GM21447 (cell line): ENCODE measurements around the gene TNIP1.

Experiments used
- ATAC-seq: cut with Tn5 transposase; IDR thresholded peaks from one replicate; pipeline ENCODE4 v1.9.1; 2021; ENCODE audit not compliant: unreplicated experiment

The TNIP1 gene

DNA sequence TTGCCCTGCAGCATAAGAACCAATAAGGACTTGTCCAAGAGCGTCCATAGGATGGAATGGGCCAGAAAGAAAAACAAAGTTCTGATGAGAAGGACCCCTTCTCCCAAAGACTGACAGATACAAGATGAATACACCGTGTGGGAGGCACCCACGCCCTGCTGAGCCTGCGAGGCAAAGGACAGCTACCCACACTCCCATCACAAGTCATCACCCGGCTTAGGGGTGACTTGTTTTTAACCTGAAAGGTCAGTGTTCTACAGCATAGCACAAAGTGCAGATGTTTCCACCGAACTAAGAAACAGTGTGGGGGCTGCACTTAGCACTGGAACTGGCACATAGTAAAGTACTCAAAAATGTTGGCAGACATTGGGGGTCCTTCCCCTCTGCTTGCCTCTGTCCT lies 13.9 kb downstream of the TNIP1 start:
- no peak for ATAC-seq

DNA sequence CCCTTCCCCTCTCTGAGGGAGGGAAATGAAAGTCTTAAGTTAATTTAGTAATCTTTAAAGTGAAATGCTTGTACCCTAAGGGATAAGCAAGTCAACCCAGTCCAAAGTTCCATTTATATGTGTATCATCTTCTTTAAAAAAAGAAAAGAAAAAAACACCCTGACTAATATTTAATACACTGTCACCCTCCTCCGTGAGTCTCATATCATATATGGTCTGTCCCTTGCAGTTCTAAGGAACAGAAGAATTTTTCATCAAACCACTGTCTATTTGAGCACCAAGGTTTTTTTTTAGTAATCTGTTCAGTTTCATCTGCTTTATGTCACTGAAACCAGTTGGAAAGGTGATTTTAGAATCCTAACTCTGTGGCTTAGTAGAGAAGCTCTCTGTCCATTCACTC lies 15.2 kb downstream of the TNIP1 start:
- no peak for ATAC-seq

GRCh38 chr5:151064916-151065499 lies 15.8 kb downstream of the TNIP1 start:
- no peak for ATAC-seq

- ATAC-seq = no peak
These were observed 17.5 kb downstream of the TNIP1 start for GRCh38 chr5:151063142-151063989.

DNA sequence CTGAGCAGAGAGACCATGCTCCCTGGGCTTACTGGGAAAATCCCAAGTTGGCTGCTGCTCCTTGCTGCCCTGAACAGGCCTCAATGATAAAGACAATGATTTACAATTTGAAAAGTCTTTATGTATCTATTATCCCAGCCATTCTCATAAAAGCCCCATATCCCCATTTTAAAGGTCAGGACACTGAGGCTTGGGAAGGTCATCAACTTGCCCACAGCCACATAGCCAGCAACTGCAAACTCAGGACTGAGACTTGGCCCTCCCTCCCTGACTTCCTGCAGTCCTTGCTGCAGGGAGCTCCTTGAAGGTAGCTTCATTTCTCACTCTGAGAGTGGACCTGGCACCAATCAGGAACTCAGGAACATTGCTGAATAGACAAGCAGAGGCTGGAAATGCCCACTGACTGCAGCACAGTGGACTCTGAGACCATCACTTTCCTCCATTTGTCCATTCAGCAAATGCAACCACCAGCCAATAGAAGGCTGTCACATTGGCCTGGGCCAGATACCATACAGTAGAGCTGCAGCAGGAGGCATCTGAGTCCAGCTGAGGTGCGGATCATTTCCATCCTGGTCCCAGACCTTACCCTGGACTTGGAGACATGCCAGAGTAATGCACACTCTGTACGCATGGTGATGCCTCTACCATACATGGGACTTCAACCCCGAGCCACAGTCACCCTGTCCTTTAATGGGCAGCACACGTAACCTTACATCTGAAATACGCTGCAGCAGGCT lies 18.3 kb downstream of the TNIP1 start:
- no peak for ATAC-seq

DNA sequence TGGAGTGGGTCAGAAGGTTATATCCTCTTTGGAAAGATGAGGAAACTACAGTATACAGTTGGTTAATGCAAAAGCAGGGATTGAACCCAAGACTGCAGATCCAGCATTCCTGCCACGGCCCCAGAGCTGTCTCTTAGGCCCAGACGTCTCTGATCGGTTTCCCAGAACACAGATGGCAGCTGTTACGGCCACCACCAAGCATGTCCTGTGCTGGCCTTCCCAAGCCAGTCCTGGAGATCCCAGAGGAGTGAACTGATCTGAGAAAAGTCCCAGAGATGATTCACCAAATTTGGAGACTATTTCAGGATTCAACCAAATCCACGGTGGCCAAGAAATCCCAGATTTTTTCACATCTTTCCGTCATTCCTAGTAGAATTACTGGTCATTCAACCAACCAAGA lies 20.1 kb downstream of the TNIP1 start:
- ATAC-seq = no peak

- no peak for ATAC-seq
These were observed 21.8 kb downstream of the TNIP1 start for GRCh38 chr5:151058891-151059489.

- ATAC-seq = no peak
These were observed 22.5 kb downstream of the TNIP1 start for GRCh38 chr5:151058301-151058700.

DNA sequence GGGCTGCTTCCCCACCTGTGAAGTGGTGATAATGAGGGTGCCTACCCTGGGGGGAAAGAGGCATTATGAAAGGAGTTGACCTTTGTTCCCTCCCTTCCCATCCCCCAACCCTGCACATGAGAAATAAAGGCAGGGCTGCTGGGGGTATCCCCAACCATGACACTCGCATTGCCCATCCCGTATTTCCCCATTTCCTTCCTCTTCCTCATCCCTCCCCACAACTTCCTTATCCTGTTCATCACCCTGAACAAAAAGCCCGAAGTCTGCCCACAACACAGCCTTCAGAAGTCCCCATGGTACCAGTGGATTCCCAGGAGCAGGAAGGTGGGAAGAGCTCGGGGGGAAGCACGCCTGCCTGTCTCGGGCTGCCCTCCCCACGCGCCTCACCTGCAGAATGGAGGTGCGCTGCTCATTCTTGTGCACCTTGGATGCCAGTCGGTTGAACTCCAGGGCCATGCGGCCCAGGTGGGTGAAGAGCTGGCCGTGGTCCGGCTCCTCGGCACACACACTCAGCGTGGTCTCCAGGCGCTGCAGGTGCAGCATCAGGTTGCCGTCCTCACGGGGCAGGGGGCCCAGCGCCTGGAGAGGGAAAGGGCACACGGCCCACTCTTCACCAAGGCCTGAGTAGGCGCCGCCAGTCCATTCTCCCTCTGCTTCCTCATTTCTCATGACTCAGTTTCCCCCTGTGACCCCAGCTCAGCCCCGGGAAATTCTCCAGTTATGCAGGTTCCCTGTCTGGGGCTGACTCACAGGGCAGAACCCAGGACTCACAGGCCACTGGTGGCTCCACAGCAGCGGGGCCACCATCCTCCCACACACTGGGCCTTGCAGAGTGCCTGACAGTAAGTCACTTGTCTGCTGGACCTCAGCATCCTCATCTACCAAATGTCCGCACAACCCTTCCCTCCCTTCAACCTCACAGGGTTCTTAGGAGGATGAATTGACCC lies 24.2 kb downstream of the TNIP1 start:
- ATAC-seq = no peak

- ATAC-seq = no peak
These were observed 25.5 kb downstream of the TNIP1 start for GRCh38 chr5:151055336-151055735.

DNA sequence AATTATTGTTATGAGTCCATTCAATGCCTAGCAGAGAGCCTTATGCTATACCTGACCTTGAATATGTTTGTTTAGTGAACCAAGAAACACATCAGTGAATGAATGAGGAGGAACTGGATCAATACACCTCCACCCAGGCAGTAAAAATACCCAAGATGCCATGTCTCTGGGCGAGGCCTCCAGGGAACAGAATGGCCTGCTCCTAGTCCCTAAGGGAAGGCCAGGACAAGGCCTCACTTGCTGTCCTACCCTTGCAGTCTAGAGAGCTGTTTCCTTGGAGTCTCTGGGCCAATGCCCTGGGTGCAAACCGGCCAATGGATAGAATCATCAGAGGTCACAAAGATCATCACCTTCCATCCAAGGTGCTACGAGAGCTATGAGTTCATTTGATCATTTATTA lies 26.1 kb downstream of the TNIP1 start:
- ATAC-seq = no peak

DNA sequence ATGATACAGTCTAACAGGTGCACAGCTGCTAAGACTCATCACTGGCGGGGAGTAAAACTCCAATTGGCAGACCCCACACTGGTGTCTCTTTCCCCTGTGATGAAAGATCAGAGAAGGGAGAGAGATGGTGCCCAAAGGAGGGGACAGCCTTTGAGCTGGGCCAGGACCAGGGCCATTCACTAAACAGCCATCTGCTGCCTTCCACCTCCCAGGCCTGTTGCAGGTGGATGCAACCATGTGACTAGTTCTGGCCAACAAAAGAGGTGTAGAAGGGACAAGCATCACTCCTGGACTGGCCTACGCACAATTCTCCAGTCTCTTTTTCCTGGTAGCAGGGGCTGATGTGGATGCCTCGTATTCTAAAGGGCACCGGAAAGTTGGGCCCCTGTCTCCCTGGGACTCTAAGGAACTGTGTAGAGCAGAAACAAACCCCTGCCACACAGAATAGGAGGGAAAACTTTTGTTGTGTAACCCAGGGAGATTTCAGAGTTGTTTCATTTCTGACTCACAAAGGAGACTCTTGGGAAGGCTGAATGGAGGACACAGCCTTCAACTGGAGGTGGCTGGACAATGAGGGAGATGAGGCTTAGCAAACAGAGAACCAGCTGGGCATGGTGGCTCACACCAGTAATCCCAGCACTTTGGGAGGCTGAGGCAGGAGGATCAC lies 26.9 kb downstream of the TNIP1 start:
- ATAC-seq = no peak

GRCh38 chr5:151052836-151053235 lies 28.0 kb downstream of the TNIP1 start:
- ATAC-seq = no peak

DNA sequence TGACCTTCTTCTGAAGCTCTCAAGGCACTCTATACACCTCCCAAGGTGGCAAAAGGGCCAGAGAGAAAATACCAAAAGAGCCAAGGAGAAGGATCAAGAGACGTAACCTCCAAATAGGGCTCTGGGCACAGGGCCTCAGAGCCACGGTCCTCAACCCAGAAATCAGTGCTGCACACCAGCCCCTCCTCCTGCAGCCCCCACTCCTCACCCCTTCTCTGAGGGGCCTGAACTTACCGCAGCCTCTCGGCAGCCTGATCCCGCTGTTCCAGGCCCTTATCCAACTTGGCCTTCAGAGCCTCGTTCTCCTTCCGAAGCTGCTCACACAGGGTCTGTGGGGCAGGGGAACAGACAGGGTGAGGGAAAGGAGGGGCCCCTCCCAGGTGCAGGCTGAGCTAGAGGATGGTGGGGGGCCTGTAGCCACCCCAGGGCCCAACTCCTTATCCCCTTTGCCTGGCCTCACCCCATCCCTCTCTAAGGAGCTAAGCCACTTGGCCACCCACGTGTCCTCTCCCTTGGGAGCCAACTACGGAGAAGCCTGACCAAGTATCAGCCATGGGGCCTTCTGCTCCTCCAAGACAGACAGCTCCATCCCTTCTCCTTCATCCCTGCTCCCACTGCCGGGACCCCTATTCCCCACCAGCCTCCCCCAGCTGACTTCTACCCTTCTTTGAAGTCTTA lies 28.8 kb downstream of the TNIP1 start:
- no peak for ATAC-seq

GRCh38 chr5:151051066-151051930 lies 29.5 kb downstream of the TNIP1 start:
- ATAC-seq = peak; percentile 79

- ATAC-seq = no peak
These were observed 32.3 kb downstream of the TNIP1 start for GRCh38 chr5:151048526-151048925.

- ATAC-seq = no peak
These were observed 32.9 kb downstream of the TNIP1 start for GRCh38 chr5:151047814-151048425.
